Measurements from ENCODE around the gene PCDHGB2. TPM values are rescaled to one million over a fixed set of nuclear protein-coding genes. Genes with fewer than 3 reads are reported as not detected.

PCDHGB2 gene
- total RNA-seq, 1 experiment from 2014 or later = 4.1 TPM

DNA sequence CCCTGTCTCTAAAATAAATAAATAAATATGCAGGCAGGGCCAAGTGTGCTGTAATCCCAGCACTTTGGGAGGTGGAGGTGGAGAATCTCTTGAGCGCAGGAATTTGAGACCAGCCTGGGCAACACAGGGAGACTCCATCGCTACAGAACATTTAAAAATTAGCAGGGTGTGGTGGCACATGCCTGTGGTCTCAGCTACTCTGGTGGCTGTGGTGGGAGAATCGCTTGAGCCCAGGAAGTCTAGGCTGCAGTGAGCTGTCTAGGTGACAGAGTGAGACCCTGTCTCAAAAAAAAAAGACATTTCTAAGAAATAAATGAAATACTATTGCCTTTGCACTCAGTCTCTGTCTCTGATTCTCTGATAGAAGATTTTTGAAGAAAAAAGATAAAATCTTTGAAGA is 51.8 kb downstream of the PCDHGB2 start:
- ChIA-PET POLR2A (no interaction called here), CTCF (interaction anchor here (0.9 to 4.3 kb wide), 8 partner anchors 9 to 188 kb away, joined by 3 to 52 read pairs (median 11); partner anchors contain the start of genes PCDHB14, PCDHGA9, PCDHGB3 and PCDHGB5)
- Mint-ChIP-seq H3K36me3 (peaks cover 24% of the 10 kb centered on the region), H3K27me3 (ENCODE audit: low read depth) (peaks cover 25% of the 10 kb centered on the region), H3K9me3 (peaks cover 11% of the 10 kb centered on the region; the same call in 1 of the 2 replicates), H3K27ac (no peak overlapping the region), H3K4me3 (no peak overlapping the region), H3K4me1 (peaks cover 24% of the 10 kb centered on the region)
- no peak for ATAC-seq
- TF ChIP-seq ZNF219 (CRISPR knock-in tag; IDR thresholded peaks at IDR 0.05; ENCODE audit: borderline replicate concordance) (no peak), ATF6 (CRISPR knock-in tag; IDR thresholded peaks at IDR 0.05) (no peak), JUN (CRISPR knock-in tag; IDR thresholded peaks at IDR 0.05) (no peak), SMAD4 (CRISPR knock-in tag; IDR thresholded peaks at IDR 0.05) (no peak), CBFB (CRISPR knock-in tag; IDR thresholded peaks at IDR 0.05; ENCODE audit: low read depth) (no peak), OVOL2 (CRISPR knock-in tag; IDR thresholded peaks at IDR 0.05; ENCODE audit: borderline replicate concordance) (no peak), ZNF263 (CRISPR knock-in tag; IDR thresholded peaks at IDR 0.05; ENCODE audit: low read depth) (no peak), IRF2 (CRISPR knock-in tag; IDR thresholded peaks at IDR 0.05; ENCODE audit: borderline replicate concordance, low read depth) (no peak), MXD4 (CRISPR knock-in tag; IDR thresholded peaks at IDR 0.05; ENCODE audit: borderline replicate concordance) (no peak), ZNF317 (CRISPR knock-in tag; IDR thresholded peaks at IDR 0.05; ENCODE audit: borderline replicate concordance, low read depth) (no peak), CDX4 (CRISPR knock-in tag; IDR thresholded peaks at IDR 0.05; ENCODE audit: borderline replicate concordance) (no peak), SMAD3 (CRISPR knock-in tag; IDR thresholded peaks at IDR 0.05; ENCODE audit: borderline replicate concordance) (no peak), IRF1 (CRISPR knock-in tag; IDR thresholded peaks at IDR 0.05) (no peak), MAX (CRISPR knock-in tag; IDR thresholded peaks at IDR 0.05) (no peak), TCF7 (CRISPR knock-in tag; IDR thresholded peaks at IDR 0.05; ENCODE audit: low read depth) (no peak), EMX1 (CRISPR knock-in tag; IDR thresholded peaks at IDR 0.05) (no peak), AFF4 (CRISPR knock-in tag; IDR thresholded peaks at IDR 0.05; ENCODE audit: borderline replicate concordance) (no peak)
- TF ChIP-seq, protein P1, sequence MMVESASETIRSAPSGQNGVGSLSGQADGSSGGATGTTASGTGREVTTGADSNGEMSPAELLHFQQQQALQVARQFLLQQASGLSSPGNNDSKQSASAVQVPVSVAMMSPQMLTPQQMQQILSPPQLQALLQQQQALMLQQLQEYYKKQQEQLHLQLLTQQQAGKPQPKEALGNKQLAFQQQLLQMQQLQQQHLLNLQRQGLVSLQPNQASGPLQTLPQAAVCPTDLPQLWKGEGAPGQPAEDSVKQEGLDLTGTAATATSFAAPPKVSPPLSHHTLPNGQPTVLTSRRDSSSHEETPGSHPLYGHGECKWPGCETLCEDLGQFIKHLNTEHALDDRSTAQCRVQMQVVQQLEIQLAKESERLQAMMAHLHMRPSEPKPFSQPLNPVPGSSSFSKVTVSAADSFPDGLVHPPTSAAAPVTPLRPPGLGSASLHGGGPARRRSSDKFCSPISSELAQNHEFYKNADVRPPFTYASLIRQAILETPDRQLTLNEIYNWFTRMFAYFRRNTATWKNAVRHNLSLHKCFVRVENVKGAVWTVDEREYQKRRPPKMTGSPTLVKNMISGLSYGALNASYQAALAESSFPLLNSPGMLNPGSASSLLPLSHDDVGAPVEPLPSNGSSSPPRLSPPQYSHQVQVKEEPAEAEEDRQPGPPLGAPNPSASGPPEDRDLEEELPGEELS (CRISPR knock-in tag; IDR thresholded peaks at IDR 0.05) = no peak
- no peak for DNase-seq (ENCODE audit: low spot score)

Other genes with a start within 250 kb of the PCDHGB2 start
- gene PCDHB4, start 238.2 kb upstream of the PCDHGB2 start, total RNA-seq (2021) = 2.3 to 2.6 TPM (median 2.3 TPM) in 3 replicates
- gene PCDHB5, start 224.8 kb upstream of the PCDHGB2 start, total RNA-seq (2021) = 6.8 to 12.5 TPM (median 8.5 TPM) in 3 replicates
- gene PCDHB6, start 209.9 kb upstream of the PCDHGB2 start, total RNA-seq (2021) = 0.23 to 0.37 TPM (median 0.24 TPM) in 3 replicates
- 0.17 to 0.27 TPM (median 0.23 TPM) in 3 replicates for gene PCDHB7, start 187.3 kb upstream of the PCDHGB2 start, total RNA-seq (2021)
- 4.1 to 5.4 TPM (median 4.6 TPM) in 3 replicates for gene PCDHB8, start 182.2 kb upstream of the PCDHGB2 start, total RNA-seq (2021)
- 3.5 to 4.1 TPM (median 3.7 TPM) in 3 replicates for gene PCDHB16, start 177.6 kb upstream of the PCDHGB2 start, total RNA-seq (2021)
- gene PCDHB9, start 172.8 kb upstream of the PCDHGB2 start, total RNA-seq (2021) = 1.6 to 2.3 TPM (median 1.7 TPM) in 3 replicates
- 1.4 to 1.9 TPM (median 1.7 TPM) in 3 replicates for gene PCDHB10, start 167.6 kb upstream of the PCDHGB2 start, total RNA-seq (2021)
- 0.61 to 1.2 TPM (median 0.92 TPM) in 3 replicates for gene PCDHB11, start 160.4 kb upstream of the PCDHGB2 start, total RNA-seq (2021)
- gene PCDHB12, start 151.3 kb upstream of the PCDHGB2 start, total RNA-seq (2021) = 2.7 to 3.1 TPM (median 3.1 TPM) in 3 replicates
- 2.2 to 2.9 TPM (median 2.6 TPM) in 3 replicates for gene PCDHB13, start 146.1 kb upstream of the PCDHGB2 start, total RNA-seq (2021)
- 2.6 to 3.5 TPM (median 2.8 TPM) in 3 replicates for gene PCDHB14, start 136.7 kb upstream of the PCDHGB2 start, total RNA-seq (2021)
- gene PCDHB15, start 114.6 kb upstream of the PCDHGB2 start, total RNA-seq (2021) = 7.7 to 8.7 TPM (median 8.4 TPM) in 3 replicates
- 0.24 TPM in 1 of 3 replicates, not detected in the others for gene SLC25A2, start 55.9 kb upstream of the PCDHGB2 start, total RNA-seq (2021)
- 87.8 to 96.2 TPM (median 90.1 TPM) in 3 replicates for gene TAF7, start 39.2 kb upstream of the PCDHGB2 start, total RNA-seq (2021)
- 1.1 to 1.5 TPM (median 1.2 TPM) in 3 replicates for gene PCDHGA1, start 29.5 kb upstream of the PCDHGB2 start, total RNA-seq (2021)
- 0.66 to 0.96 TPM (median 0.94 TPM) in 3 replicates for gene PCDHGA2, start 21.2 kb upstream of the PCDHGB2 start, total RNA-seq (2021)
- 0.92 to 1.3 TPM (median 0.98 TPM) in 3 replicates for gene PCDHGA3, start 16.2 kb upstream of the PCDHGB2 start, total RNA-seq (2021)
- gene PCDHGB1, start 9.9 kb upstream of the PCDHGB2 start, total RNA-seq (2021) = 4.9 to 5.6 TPM (median 5.5 TPM) in 3 replicates
- 3.4 to 3.9 TPM (median 3.5 TPM) in 3 replicates for gene PCDHGA4, start 5.0 kb upstream of the PCDHGB2 start, total RNA-seq (2021)
- 2.0 to 2.5 TPM (median 2.4 TPM) in 3 replicates for gene PCDHGA5, start 4.2 kb downstream of the PCDHGB2 start, total RNA-seq (2021)
- gene PCDHGB3, start 10.2 kb downstream of the PCDHGB2 start, total RNA-seq (2021) = 3.3 to 4.2 TPM (median 3.5 TPM) in 3 replicates
- 2.6 to 3.3 TPM (median 3.0 TPM) in 3 replicates for gene PCDHGA6, start 13.9 kb downstream of the PCDHGB2 start, total RNA-seq (2021)
- 1.6 to 2.8 TPM (median 2.1 TPM) in 3 replicates for gene PCDHGA7, start 22.7 kb downstream of the PCDHGB2 start, total RNA-seq (2021)
- gene PCDHGB4, start 27.7 kb downstream of the PCDHGB2 start, total RNA-seq (2021) = 7.8 to 9.1 TPM (median 8.8 TPM) in 3 replicates
- gene PCDHGA8, start 32.6 kb downstream of the PCDHGB2 start, total RNA-seq (2021) = 1.4 to 2.4 TPM (median 2.1 TPM) in 3 replicates
- 7.6 to 9.7 TPM (median 7.7 TPM) in 3 replicates for gene PCDHGB5, start 38.0 kb downstream of the PCDHGB2 start, total RNA-seq (2021)
- gene PCDHGA9, start 42.8 kb downstream of the PCDHGB2 start, total RNA-seq (2021) = 1.9 to 2.9 TPM (median 2.3 TPM) in 3 replicates
- 6.0 to 6.7 TPM (median 6.1 TPM) in 3 replicates for gene PCDHGB6, start 48.0 kb downstream of the PCDHGB2 start, total RNA-seq (2021)
- gene PCDHGA10, start 53.0 kb downstream of the PCDHGB2 start, total RNA-seq (2021) = 10.7 to 11.9 TPM (median 11.0 TPM) in 3 replicates
- 10.5 to 11.2 TPM (median 10.7 TPM) in 3 replicates for gene PCDHGB7, start 57.7 kb downstream of the PCDHGB2 start, total RNA-seq (2021)
- 7.0 to 8.4 TPM (median 7.1 TPM) in 3 replicates for gene PCDHGA11, start 61.1 kb downstream of the PCDHGB2 start, total RNA-seq (2021)
- gene PCDHGA12, start 70.5 kb downstream of the PCDHGB2 start, total RNA-seq (2021) = 1.6 to 2.1 TPM (median 1.9 TPM) in 3 replicates
- 28.1 to 29.4 TPM (median 29.1 TPM) in 3 replicates for gene PCDHGC3, start 116.0 kb downstream of the PCDHGB2 start, total RNA-seq (2021)
- gene PCDHGC4, start 125.0 kb downstream of the PCDHGB2 start, total RNA-seq (2021) = 4.5 to 6.1 TPM (median 5.1 TPM) in 3 replicates
- 1.1 to 1.5 TPM (median 1.1 TPM) in 3 replicates for gene PCDHGC5, start 129.1 kb downstream of the PCDHGB2 start, total RNA-seq (2021)

All from WTC11 (cell line).